GM12874 (cell line): Measurements from ENCODE around the gene ADPRH.

Source experiments
- CTCF ChIP-seq: IDR thresholded peaks from 2 replicates; pipeline ENCODE4 v1.5.1; 2011; ENCODE audit warnings: low read depth, mild to moderate bottlenecking, control low read depth, low read length, moderate library complexity; ENCODE audit not compliant: insufficient read depth

ADPRH gene

GRCh38 chr3:119599558-119600174 is 20.4 kb downstream of the ADPRH start:
- TF ChIP-seq CTCF: no peak

- peak; percentile 92 for TF ChIP-seq CTCF
These were observed 21.4 kb downstream of the ADPRH start for GRCh38 chr3:119600732-119601131.

DNA sequence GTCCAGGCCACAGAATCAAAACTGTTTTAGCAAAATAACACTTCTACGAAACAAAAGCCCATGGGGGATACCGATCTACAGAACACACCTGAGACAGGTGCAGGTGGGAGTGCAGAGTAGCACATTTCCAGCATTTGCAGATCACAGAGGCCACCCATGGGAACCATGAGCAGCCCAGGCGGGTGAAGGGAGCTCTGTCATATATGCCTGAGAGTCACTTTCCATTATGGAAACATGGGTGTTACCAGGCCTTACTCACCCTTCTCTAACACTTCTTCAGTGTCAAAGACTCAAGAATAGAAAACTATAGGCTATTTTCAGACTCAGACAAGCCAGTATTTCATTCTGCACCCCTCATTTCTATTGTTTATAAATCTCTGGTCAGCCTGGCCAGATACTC is 21.9 kb downstream of the ADPRH start:
- no peak for TF ChIP-seq CTCF

- TF ChIP-seq CTCF: no peak
These were observed 23.4 kb downstream of the ADPRH start for GRCh38 chr3:119602676-119603075.

DNA sequence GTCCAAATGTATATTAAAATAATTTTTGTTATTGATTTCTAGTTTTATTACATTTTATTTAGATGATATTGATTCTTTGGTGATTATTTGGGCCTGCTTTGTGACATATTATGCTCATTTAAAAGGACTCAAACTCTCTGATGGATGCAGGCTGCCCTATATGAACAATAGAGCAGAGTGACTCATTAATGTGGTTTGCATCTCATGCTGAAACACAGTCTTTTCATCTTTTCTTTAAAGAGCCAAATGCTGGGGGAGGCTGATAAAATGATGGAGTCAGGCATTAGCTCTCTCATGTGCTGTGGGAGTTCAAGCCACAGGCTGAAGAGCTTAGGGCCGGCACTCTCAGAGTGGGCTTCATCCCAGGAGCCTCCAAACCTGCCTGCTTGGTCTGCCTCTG is 25.6 kb downstream of the ADPRH start:
- TF ChIP-seq CTCF: no peak

DNA sequence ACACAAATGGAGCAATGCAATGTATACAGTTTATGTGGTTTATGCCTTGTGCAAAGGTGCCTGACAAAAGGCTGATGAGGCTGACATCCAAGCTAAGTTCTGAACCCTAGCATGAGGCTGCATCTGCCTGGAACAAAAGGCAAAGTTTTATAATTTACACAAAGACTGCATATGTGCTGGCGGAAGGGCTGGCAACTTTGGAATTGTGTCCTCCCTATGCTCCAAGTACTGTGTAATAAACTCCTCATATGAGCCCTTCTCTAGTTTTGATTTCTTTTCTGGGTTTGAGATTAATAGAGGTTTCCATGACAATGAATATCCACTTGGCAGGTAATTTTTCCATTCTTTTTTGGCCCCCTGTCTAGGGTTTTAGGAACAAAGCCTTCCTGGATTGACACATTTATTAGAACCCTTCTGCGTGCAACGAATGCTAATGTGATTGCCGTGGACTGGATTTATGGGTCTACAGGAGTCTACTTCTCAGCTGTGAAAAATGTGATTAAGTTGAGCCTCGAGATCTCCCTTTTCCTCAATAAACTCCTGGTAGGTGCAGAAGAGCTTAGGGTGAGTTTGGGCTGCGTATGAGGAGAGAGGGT is 29.2 kb downstream of the ADPRH start:
- TF ChIP-seq CTCF: no peak

DNA sequence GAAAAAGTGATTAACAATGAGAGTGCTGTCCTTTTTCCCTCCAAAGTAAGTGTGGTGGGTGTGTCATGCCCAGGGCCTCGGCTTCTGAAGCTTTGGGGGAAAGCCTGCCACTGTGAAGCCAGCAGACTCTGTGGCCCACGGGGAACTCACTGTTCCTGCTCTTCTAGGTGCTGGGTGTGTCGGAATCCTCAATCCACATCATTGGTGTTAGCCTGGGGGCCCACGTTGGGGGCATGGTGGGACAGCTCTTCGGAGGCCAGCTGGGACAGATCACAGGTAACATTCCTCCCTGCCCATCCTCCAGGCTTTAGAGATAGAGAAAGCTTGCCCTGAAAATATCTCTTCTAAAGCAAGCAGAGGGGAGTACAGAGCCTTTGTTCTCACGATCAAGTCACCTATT is 30.0 kb downstream of the ADPRH start:
- no peak for TF ChIP-seq CTCF
